MCF 10A (cell line): ENCODE data around the gene KIRREL3. TPM values are rescaled to one million over a fixed set of nuclear protein-coding genes. Genes with fewer than 3 reads are reported as not detected.
A peak's percentile ranks its signal among the peaks of the same experiment; 100 is the strongest.
"Not testable (repeated sequence)": the region's sequence is repeated elsewhere in the genome, so short reads cannot be mapped to it uniquely, and the experiment has no call there.

Experiments
- BruUV-seq: library from RNA; stranded (reverse); fragments of 400-500 nt; replicated peaks from 2 replicates; lab custom pipeline; 2021; lab: Mats Ljungman, UMichigan
- CTCF ChIA-PET: fragments of 300-600 bp; sonication (Branson Sonifier 250); formaldehyde crosslinking; extraction: SDS; loops from one replicate; lab custom pipeline; 2021; ENCODE audit warnings: antibody characterized with exemption, inconsistent platforms; lab: Yijun Ruan, JAX
- POLR2A ChIA-PET: fragments of 300-600, 350-650 bp; sonication (Branson Sonifier 250); formaldehyde crosslinking; extraction: SDS; loops from one replicate; lab custom pipeline; 2020; ENCODE audit warnings: antibody characterized with exemption, inconsistent platforms; lab: Yijun Ruan, JAX
- DNase-seq: peaks from one replicate; pipeline ENCODE4 v3.0.0-alpha.2; 2018; ENCODE audit not compliant: unreplicated experiment
- H3K27ac Mint-ChIP-seq: one replicate; pipeline ENCODE4 v1.8.0; 2022; ENCODE audit warnings: mild to moderate bottlenecking, low read depth, mixed read lengths; ENCODE audit not compliant: unreplicated experiment
- H3K27me3 Mint-ChIP-seq: one replicate; pipeline ENCODE4 v1.8.0; 2022; ENCODE audit warnings: mixed read lengths; ENCODE audit not compliant: insufficient read depth, unreplicated experiment
- H3K36me3 Mint-ChIP-seq: one replicate; pipeline ENCODE4 v1.8.0; 2022; ENCODE audit warnings: mild to moderate bottlenecking, moderate library complexity, mixed read lengths; ENCODE audit not compliant: insufficient read depth, unreplicated experiment
- H3K4me1 Mint-ChIP-seq: one replicate; pipeline ENCODE4 v1.8.0; 2022; ENCODE audit warnings: mixed read lengths; ENCODE audit not compliant: insufficient read depth, unreplicated experiment
- H3K4me3 Mint-ChIP-seq: one replicate; pipeline ENCODE4 v1.8.0; 2022; ENCODE audit warnings: mild to moderate bottlenecking, moderate library complexity, mixed read lengths; ENCODE audit not compliant: unreplicated experiment
- H3K9me3 Mint-ChIP-seq: one replicate; pipeline ENCODE4 v1.8.0; 2022; ENCODE audit warnings: mixed read lengths; ENCODE audit not compliant: unreplicated experiment
- intact Hi-C: fragments of 100-400 bp; cut with micrococcal nuclease; formaldehyde crosslinking; loops from 2 replicates; pipeline ENCODE4 v1.14.1; 2022
- total RNA-seq: library from RNA; stranded (reverse); gene quantifications from 2 replicates; pipeline ENCODE4 v1.2.3, GENCODE V29; 2022
- TF ChIP-seq, protein P1 (sequence below): fragments of 200-600 bp; IDR thresholded peaks from one replicate; pipeline ENCODE4 v1.8.0; 2022; ENCODE audit warnings: antibody characterized with exemption, mild to moderate bottlenecking; ENCODE audit not compliant: unreplicated experiment

Gene KIRREL3
- total RNA-seq, 1 experiment from 2014 or later: not detected

GRCh38 chr11:126380909-126381308, 619.7 kb downstream of the KIRREL3 start:
- no peak overlapping the region for H3K4me3 Mint-ChIP-seq
- TF ChIP-seq, protein P1, sequence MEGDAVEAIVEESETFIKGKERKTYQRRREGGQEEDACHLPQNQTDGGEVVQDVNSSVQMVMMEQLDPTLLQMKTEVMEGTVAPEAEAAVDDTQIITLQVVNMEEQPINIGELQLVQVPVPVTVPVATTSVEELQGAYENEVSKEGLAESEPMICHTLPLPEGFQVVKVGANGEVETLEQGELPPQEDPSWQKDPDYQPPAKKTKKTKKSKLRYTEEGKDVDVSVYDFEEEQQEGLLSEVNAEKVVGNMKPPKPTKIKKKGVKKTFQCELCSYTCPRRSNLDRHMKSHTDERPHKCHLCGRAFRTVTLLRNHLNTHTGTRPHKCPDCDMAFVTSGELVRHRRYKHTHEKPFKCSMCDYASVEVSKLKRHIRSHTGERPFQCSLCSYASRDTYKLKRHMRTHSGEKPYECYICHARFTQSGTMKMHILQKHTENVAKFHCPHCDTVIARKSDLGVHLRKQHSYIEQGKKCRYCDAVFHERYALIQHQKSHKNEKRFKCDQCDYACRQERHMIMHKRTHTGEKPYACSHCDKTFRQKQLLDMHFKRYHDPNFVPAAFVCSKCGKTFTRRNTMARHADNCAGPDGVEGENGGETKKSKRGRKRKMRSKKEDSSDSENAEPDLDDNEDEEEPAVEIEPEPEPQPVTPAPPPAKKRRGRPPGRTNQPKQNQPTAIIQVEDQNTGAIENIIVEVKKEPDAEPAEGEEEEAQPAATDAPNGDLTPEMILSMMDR: no peak
- no peaks in the 10 kb centered on the region for H3K27me3 Mint-ChIP-seq
- peaks cover 14% of the 10 kb centered on the region for H3K4me1 Mint-ChIP-seq
- H3K36me3 Mint-ChIP-seq: no peaks in the 10 kb centered on the region
- no peaks in the 10 kb centered on the region for H3K9me3 Mint-ChIP-seq
- POLR2A ChIA-PET: no interaction called here
- intact Hi-C loops: no loop called here
- H3K27ac Mint-ChIP-seq: no peak overlapping the region
- DNase-seq: no peak
- CTCF ChIA-PET: interaction anchor here (1.4 kb wide), 1 partner anchor 10 kb away, joined by 4 read pairs; no protein-coding TSS in a partner anchor
- no TSS peak for BruUV-seq

DNA sequence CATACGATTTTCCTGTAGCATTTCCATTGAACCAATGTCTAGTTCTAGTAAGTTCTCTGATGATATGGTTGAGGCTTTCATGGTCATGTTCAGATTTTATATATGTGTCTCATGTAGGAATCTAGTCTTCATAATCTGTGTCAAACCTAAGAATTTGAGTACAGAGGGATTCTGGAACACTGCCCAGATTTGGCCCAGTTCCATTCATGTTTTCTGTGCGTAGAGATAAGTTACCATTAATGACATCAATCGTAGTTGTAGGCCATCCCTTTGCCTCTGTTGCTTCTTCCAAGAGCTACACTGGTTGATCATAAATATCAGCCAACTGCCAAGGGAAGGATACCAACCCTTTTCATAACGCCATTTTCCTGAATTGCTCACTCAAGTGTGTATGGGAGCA, 621.8 kb downstream of the KIRREL3 start:
- Mint-ChIP-seq H3K27ac (no peak overlapping the region), H3K36me3 (peaks cover 10% of the 10 kb centered on the region), H3K9me3 (no peaks in the 10 kb centered on the region), H3K4me1 (peaks cover 15% of the 10 kb centered on the region), H3K27me3 (no peaks in the 10 kb centered on the region), H3K4me3 (no peak overlapping the region)
- DNase-seq: no peak
- CTCF ChIA-PET: no interaction called here
- POLR2A ChIA-PET: interaction anchor here (0.5 kb wide), 1 partner anchor 729 kb away, joined by 8 read pairs; no protein-coding TSS in a partner anchor
- no TSS peak for BruUV-seq
- intact Hi-C loops: no loop called here
- TF ChIP-seq, protein P1: no peak

- POLR2A ChIA-PET: no interaction called here
- Mint-ChIP-seq H3K36me3 (peaks cover 12% of the 10 kb centered on the region), H3K27me3 (no peaks in the 10 kb centered on the region), H3K4me1 (peaks cover 26% of the 10 kb centered on the region), H3K4me3 (no peak overlapping the region), H3K27ac (peak overlapping the region; percentile 16), H3K9me3 (no peaks in the 10 kb centered on the region)
- intact Hi-C loops: no loop called here
- TF ChIP-seq, protein P1: no peak
- DNase-seq: peak; percentile 80
- CTCF ChIA-PET: no interaction called here
- no TSS peak for BruUV-seq
These were observed 624.8 kb downstream of the KIRREL3 start for GRCh38 chr11:126375726-126376125.

DNA sequence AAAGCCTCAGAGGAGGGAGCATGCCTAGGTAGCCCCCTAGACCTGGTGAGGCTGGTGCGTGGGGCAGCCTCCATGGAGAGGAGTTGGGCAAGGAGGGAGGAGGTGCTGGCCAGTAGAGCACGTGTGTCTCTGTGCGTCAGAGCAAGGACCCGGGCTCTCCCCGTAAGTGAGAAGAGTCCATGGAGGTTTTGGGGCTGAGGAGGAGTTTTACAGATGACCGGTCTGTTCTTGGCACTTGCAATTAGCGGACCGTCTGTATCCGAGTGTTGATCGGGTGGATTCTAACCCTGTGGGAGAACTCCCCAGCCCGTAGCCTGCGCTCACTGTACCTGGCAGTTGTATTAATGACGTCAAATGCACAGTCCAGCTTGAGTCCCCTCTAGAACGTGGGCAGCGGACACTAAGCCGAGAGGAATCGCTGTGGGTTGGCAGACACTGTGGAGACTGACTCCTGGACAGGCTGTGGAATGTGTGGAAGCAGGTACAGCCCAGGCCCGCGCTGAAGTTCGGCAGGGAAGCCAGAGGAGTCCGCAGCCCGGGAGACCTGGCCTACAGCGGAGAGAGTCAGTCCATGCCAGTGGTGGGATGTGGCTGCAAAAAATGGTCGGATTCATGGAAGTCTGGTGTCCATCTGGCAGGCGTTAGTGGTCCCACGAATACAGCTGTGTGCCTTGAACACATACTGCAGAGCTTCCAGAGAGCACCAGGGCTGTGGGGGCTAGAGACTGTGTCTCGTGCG, 625.8 kb downstream of the KIRREL3 start:
- Mint-ChIP-seq H3K4me1 (peaks cover 26% of the 10 kb centered on the region), H3K36me3 (peaks cover 12% of the 10 kb centered on the region)
- intact Hi-C loops, H3K9me3 Mint-ChIP-seq, H3K27ac Mint-ChIP-seq, H3K27me3 Mint-ChIP-seq, H3K4me3 Mint-ChIP-seq, BruUV-seq, DNase-seq: not testable (repeated sequence)
- ChIA-PET CTCF (interaction anchor here (0.7 kb wide), 1 partner anchor 64 kb away, joined by 4 read pairs; no protein-coding TSS in a partner anchor), POLR2A (interaction anchor here (0.6 to 1.4 kb wide), 2 partner anchors 21 to 28 kb away, joined by 3 to 4 read pairs; no protein-coding TSS in a partner anchor)

DNA sequence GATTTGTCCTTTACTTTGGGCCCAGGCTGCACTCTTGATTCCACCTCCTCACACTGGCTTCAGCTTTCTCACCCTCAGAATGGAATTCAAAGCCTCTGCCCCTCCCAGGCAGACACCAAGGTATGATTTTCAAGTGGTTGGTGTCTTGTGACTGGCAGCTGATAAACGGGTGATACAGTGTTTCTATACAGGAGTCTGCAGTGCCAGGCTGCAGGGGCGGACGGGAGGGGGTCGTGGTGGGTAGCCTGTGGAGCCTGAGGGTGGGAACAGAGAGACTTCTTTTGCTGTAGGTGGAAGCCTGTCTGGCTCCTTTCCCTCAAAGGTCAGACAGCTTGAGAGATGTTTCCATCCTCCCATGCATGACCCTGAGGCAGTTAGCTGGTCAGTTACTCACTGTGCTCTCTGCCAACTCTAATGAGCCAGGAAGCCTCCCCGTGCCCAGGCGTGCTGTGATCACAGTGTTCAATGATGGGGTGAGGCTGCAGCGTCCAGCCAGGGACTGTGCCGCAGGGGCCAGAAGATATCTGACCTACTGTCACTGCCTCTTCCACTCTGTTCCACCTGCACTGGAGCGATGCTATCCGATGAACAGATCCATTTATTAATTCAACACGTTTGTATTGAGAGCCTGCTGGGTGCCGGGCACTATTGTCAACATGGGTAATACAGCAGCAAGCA, 627.0 kb downstream of the KIRREL3 start:
- intact Hi-C loops: not testable (repeated sequence)
- CTCF ChIA-PET: interaction anchor here (1.7 kb wide), 1 partner anchor 63 kb away, joined by 5 read pairs; no protein-coding TSS in a partner anchor

More for the DNA sequence above, 627.0 kb downstream of the KIRREL3 start:
- H3K9me3 Mint-ChIP-seq, H3K27me3 Mint-ChIP-seq, BruUV-seq: not testable (repeated sequence)
- H3K4me1 Mint-ChIP-seq: peaks cover 26% of the 10 kb centered on the region
- H3K27ac Mint-ChIP-seq: peak overlapping the region; percentile 10
- POLR2A ChIA-PET: interaction anchor here (0.6 to 1.4 kb wide), 3 partner anchors 12 to 30 kb away, joined by 3 to 4 read pairs (median 3); no protein-coding TSS in a partner anchor
- DNase-seq: peak; percentile 55
- peak overlapping the region; percentile 43 for H3K4me3 Mint-ChIP-seq
- peaks cover 12% of the 10 kb centered on the region for H3K36me3 Mint-ChIP-seq
